Measurements from ENCODE around the gene CLEC5A. TPM values are rescaled to one million over a fixed set of nuclear protein-coding genes. Genes with fewer than 3 reads are reported as not detected.

The CLEC5A gene
- total and polyA plus RNA-seq, 7 donors = 0.04 to 1.2 (median 0.33) TPM; not detected in 1

GRCh38 chr7:141930211-141930610 lies 16.6 kb downstream of the CLEC5A start:
- ATAC-seq = no peak

DNA sequence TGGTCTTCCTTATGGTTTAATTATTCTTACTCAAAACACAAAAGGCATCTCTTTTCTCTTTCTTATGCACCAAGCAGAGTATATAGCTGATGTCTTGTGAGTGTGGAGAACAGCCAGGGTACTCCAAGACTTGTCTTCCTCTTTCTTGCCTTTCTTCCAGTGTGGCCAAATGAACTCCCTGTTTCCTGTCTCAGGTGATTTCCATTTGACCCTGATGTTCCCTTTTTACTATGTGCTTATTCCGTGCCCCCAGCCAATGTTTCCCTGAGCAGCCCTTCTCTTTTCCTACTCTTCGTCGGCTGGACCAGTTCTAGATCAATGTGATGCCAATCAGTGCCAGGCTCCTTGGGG lies 18.0 kb downstream of the CLEC5A start:
- intact Hi-C loops (cut with DNase I) = no loop called here
- Histone ChIP-seq H3K4me1 (no peaks in the 10 kb centered on the region), H3K9me3 (no peaks in the 10 kb centered on the region), H3K36me3 (ENCODE audit: insufficient read depth in 1 of 2, low read depth in 1 of 2) (no peaks in the 10 kb centered on the region), H3K4me3 (no peak overlapping the region), H3K27ac (no peak overlapping the region), H3K27me3 (ENCODE audit: insufficient read depth in 3 of 3, low read length in 2 of 3) (no peaks in the 10 kb centered on the region)
- TF ChIP-seq, protein P1, sequence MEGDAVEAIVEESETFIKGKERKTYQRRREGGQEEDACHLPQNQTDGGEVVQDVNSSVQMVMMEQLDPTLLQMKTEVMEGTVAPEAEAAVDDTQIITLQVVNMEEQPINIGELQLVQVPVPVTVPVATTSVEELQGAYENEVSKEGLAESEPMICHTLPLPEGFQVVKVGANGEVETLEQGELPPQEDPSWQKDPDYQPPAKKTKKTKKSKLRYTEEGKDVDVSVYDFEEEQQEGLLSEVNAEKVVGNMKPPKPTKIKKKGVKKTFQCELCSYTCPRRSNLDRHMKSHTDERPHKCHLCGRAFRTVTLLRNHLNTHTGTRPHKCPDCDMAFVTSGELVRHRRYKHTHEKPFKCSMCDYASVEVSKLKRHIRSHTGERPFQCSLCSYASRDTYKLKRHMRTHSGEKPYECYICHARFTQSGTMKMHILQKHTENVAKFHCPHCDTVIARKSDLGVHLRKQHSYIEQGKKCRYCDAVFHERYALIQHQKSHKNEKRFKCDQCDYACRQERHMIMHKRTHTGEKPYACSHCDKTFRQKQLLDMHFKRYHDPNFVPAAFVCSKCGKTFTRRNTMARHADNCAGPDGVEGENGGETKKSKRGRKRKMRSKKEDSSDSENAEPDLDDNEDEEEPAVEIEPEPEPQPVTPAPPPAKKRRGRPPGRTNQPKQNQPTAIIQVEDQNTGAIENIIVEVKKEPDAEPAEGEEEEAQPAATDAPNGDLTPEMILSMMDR (IDR thresholded peaks at IDR 0.05) = no peak
- ATAC-seq (no peak), DNase-seq (no peak)
- 75 to 83% (median 77%) methylated on average over 3 of the region's 3 CpGs for WGBS, 3 donors

More at GRCh38 chr7:141930211-141930610, 16.6 kb downstream of the CLEC5A start:
- DNase-seq = no peak
- no peaks in the 10 kb centered on the region for H3K36me3 ChIP-seq (ENCODE audit: insufficient read depth in 1 of 2, low read depth in 1 of 2)
- no peaks in the 10 kb centered on the region for H3K27me3 ChIP-seq (ENCODE audit: insufficient read depth in 3 of 3, low read length in 2 of 3)
- intact Hi-C loops (cut with DNase I) = no loop called here
- no peak overlapping the region for H3K27ac ChIP-seq
- no peaks in the 10 kb centered on the region for H3K4me1 ChIP-seq
- no peaks in the 10 kb centered on the region for H3K9me3 ChIP-seq
- TF ChIP-seq, protein P1 (IDR thresholded peaks at IDR 0.05) = no peak
- 60 to 71% (median 67%) methylated on average over 5 of the region's 5 CpGs for WGBS, 3 donors
- H3K4me3 ChIP-seq = no peak overlapping the region

DNA sequence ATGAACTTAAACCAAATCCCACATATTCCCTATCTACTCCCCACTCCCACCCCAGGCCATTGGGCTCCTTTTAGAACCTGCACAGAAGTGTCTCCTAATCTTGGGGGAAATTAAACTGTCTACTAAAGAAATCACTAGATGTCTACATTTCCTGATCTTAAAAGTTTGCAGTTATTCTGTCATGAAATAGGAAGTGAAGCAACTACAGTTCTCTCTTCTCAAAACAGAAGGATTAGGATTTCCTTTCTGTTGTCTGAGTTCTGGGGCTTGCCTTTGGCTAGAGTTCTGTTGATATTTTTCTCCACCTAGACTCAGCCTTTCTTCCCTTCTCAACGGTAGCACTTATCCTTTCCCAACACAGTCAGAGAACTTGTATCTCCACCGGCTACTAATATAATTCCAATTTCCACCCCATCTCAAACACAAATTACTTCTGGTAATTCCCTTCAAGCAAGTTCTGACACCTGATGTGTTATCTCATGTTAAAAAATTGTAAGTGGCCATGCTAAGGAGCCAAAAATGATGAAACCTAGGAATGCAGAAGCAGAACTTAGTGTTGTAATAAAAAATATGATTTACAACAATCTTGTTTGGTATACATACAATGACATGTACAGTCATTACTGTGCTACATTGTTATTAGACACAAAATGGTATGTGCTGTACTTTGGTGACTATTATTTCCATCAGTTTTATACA lies 18.5 kb downstream of the CLEC5A start:
- no peaks in the 10 kb centered on the region for H3K36me3 ChIP-seq (ENCODE audit: insufficient read depth in 1 of 2, low read depth in 1 of 2)
- no peaks in the 10 kb centered on the region for H3K4me1 ChIP-seq
- DNase-seq = no peak
- WGBS, 3 donors = 84 to 86% (median 86%) methylated on average over 2 of the region's 2 CpGs
- no peak overlapping the region for H3K27ac ChIP-seq
- ATAC-seq = no peak
- intact Hi-C loops (cut with DNase I) = no loop called here
- no peaks in the 10 kb centered on the region for H3K9me3 ChIP-seq
- H3K4me3 ChIP-seq = no peak overlapping the region
- TF ChIP-seq, protein P1 (IDR thresholded peaks at IDR 0.05) = no peak
- no peaks in the 10 kb centered on the region for H3K27me3 ChIP-seq (ENCODE audit: insufficient read depth in 3 of 3, low read length in 2 of 3)

DNA sequence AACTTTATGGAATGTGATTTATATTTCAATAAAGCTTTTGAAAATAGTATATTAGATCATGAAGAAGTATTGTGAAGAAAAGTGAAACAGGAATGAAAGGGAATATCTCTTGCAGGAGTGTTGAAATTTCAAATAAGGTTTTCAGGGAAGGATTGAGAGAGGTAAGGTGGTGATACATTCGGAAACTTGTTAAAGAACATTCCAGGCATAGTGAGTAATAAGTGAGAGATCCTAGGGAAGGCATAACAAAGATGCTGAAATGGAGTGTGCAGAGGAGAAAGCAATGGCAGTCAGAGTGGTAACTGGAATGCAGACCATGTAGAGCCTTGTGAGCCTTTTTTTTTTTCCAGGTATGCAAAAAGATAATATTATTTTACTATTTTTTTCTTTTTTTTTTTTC lies 26.5 kb downstream of the CLEC5A start:
- TF ChIP-seq, protein P1 (IDR thresholded peaks at IDR 0.05) = no peak

DNA sequence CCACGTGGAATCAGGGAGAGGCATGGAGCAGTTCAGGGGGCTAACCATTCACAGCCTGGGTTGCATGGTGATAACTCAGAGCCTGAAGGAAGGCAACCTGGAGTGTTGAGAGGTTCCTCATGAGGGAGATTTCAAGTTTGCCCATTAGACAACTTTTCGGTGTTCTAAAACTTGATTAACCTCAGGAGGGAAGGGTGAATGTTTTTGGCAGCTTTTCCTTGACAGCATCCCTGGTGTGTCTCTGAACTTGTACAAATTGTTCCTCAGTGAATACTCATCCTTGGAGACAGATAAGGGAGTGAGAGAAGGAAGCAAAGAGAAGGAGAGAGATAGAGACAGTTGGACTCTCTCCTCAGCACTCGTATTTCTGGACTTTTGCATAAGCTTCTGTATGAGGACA lies 30.7 kb downstream of the CLEC5A start, which contains the start of gene OR9A4:
TSS of gene OR9A4 (plus strand) at position 301 of the 400 bp plus-strand sequence. CDS start 2,477 bp downstream, outside the sequence.
- Histone ChIP-seq H3K27me3 (ENCODE audit: insufficient read depth in 3 of 3, low read length in 2 of 3) (no peaks in the 10 kb centered on the region), H3K4me3 (no peak within 1 kb of the TSS), H3K4me1 (no peaks in the 10 kb centered on the region), H3K9me3 (no peaks in the 10 kb centered on the region), H3K27ac (no peak within 1 kb of the TSS), H3K36me3 (ENCODE audit: insufficient read depth in 1 of 2, low read depth in 1 of 2) (no peaks in the 10 kb centered on the region)
- WGBS, 3 donors = 68 to 84% (median 69%) methylated on average over 3 of the region's 3 CpGs
- ATAC-seq (no peak), DNase-seq (no peak)
- intact Hi-C loops (cut with DNase I) = no loop called here
- TF ChIP-seq, protein P1 (IDR thresholded peaks at IDR 0.05) = no peak

More for the DNA sequence above, 26.5 kb downstream of the CLEC5A start:
- Histone ChIP-seq H3K36me3 (ENCODE audit: insufficient read depth in 1 of 2, low read depth in 1 of 2) (no peaks in the 10 kb centered on the region), H3K27ac (no peak overlapping the region), H3K9me3 (no peaks in the 10 kb centered on the region), H3K4me3 (no peak overlapping the region), H3K4me1 (no peaks in the 10 kb centered on the region), H3K27me3 (ENCODE audit: insufficient read depth in 3 of 3, low read length in 2 of 3) (no peaks in the 10 kb centered on the region)
- WGBS, 3 donors = 74 to 76% (median 75%) methylated on average over 1 of the region's 1 CpG
- ATAC-seq (no peak), DNase-seq (no peak)
- intact Hi-C loops (cut with DNase I) = no loop called here
